SK-N-SH treated with all-trans-retinoic acid at 6 μM for 48 hours (cell line): Measurements from ENCODE around the gene TAGLN2.

Experiments used
- ATAC-seq: fragments of 200-7000 bp; cut with Tn5 transposase; 3 replicates; pipeline ENCODE4 v1.9.1; 2020; ENCODE audit warnings: mild to moderate bottlenecking, moderate library complexity
- ARNTL ChIP-seq: fragments of 450-650 bp; formaldehyde crosslinking; IDR thresholded peaks from 2 replicates; pipeline ENCODE4 v1.5.0; 2020; ENCODE audit warnings: low read depth, mild to moderate bottlenecking, moderate library complexity, borderline replicate concordance
- BACH2 ChIP-seq: fragments of 250-450 bp; sonication (Bioruptor Pico); IDR thresholded peaks from 2 replicates; pipeline ENCODE4 v1.9.0; 2021; ENCODE audit warnings: mild to moderate bottlenecking, borderline replicate concordance
- CREB5 ChIP-seq: fragments of 250-450 bp; sonication (Bioruptor Pico); IDR thresholded peaks from 2 replicates; pipeline ENCODE4 v1.5.1; 2020; ENCODE audit warnings: low read depth, mild to moderate bottlenecking, moderate library complexity
- CSDC2 ChIP-seq: fragments of 250-450 bp; sonication (Bioruptor Pico); IDR thresholded peaks from 2 replicates; pipeline ENCODE4 v1.5.0; 2020; ENCODE audit warnings: mild to moderate bottlenecking, moderate library complexity
- ESRRG ChIP-seq: fragments of 250-450 bp; sonication (Bioruptor Pico); IDR thresholded peaks from 2 replicates; pipeline ENCODE4 v1.6.1; 2021; ENCODE audit warnings: mild to moderate bottlenecking
- GLIS3 ChIP-seq: fragments of 250-450 bp; sonication (Bioruptor Pico); IDR thresholded peaks from 2 replicates; pipeline ENCODE4 v1.5.0; 2020; ENCODE audit warnings: mild to moderate bottlenecking, moderate library complexity
- ISL1 ChIP-seq: fragments of 250-450 bp; sonication (Bioruptor Pico); IDR thresholded peaks from 2 replicates; pipeline ENCODE4 v2.1.2; 2022; ENCODE audit warnings: mild to moderate bottlenecking, moderate library complexity
- OSR1 ChIP-seq: fragments of 250-450 bp; sonication (Bioruptor Pico); IDR thresholded peaks from 2 replicates; pipeline ENCODE4 v1.8.0; 2022; ENCODE audit warnings: moderate library complexity, mild to moderate bottlenecking, inconsistent platforms
- PATZ1 ChIP-seq: fragments of 250-450 bp; sonication (Bioruptor Pico); IDR thresholded peaks from 2 replicates; pipeline ENCODE4 v1.8.0; 2020; ENCODE audit warnings: mild to moderate bottlenecking, moderate library complexity, borderline replicate concordance
- PPARA ChIP-seq: fragments of 250-450 bp; sonication (Bioruptor Pico); IDR thresholded peaks from 2 replicates; pipeline ENCODE4 v1.5.0; 2020; ENCODE audit warnings: mild to moderate bottlenecking, borderline replicate concordance
- RARB ChIP-seq: fragments of 250-450 bp; sonication (Bioruptor Pico); IDR thresholded peaks from 2 replicates; pipeline ENCODE4 v1.8.0; 2021; ENCODE audit warnings: mild to moderate bottlenecking, moderate library complexity
- SNAI2 ChIP-seq: fragments of 250-450 bp; sonication (Bioruptor Pico); IDR thresholded peaks from 2 replicates; pipeline ENCODE4 v1.5.0; 2020; ENCODE audit warnings: mild to moderate bottlenecking, moderate library complexity
- TCF4 ChIP-seq: fragments of 250-450 bp; sonication (Bioruptor Pico); IDR thresholded peaks from 2 replicates; pipeline ENCODE4 v1.8.0; 2021; ENCODE audit warnings: mild to moderate bottlenecking, moderate library complexity, borderline replicate concordance
- TOX ChIP-seq: fragments of 250-450 bp; sonication (Bioruptor Pico); IDR thresholded peaks from 2 replicates; pipeline ENCODE4 v1.8.0; 2021; ENCODE audit warnings: mild to moderate bottlenecking, moderate library complexity, borderline replicate concordance
- TSHZ2 ChIP-seq: fragments of 250-450 bp; sonication (Bioruptor Pico); IDR thresholded peaks from 2 replicates; pipeline ENCODE4 v1.5.0; 2020; ENCODE audit warnings: mild to moderate bottlenecking, moderate library complexity
- ZC3H10 ChIP-seq: fragments of 250-450 bp; sonication (Bioruptor Pico); IDR thresholded peaks from 2 replicates; pipeline ENCODE4 v1.5.1; 2021; ENCODE audit warnings: mild to moderate bottlenecking, moderate library complexity
- ZFP3 ChIP-seq: fragments of 250-450 bp; sonication (Bioruptor Pico); IDR thresholded peaks from 2 replicates; pipeline ENCODE4 v1.5.0; 2020; ENCODE audit warnings: mild to moderate bottlenecking, moderate library complexity
- ZFP30 ChIP-seq: fragments of 450-650 bp; formaldehyde crosslinking; IDR thresholded peaks from 2 replicates; pipeline ENCODE4 v1.5.0; 2022; ENCODE audit warnings: mild to moderate bottlenecking, moderate library complexity
- ZNF565 ChIP-seq: fragments of 450-650 bp; formaldehyde crosslinking; conservative IDR thresholded peaks from 2 replicates; pipeline ENCODE4 v1.5.0; 2020; ENCODE audit warnings: low read depth, mild to moderate bottlenecking, moderate library complexity
- ZNF70 ChIP-seq: fragments of 450-650 bp; formaldehyde crosslinking; IDR thresholded peaks from 2 replicates; pipeline ENCODE4 v1.5.0; 2020; ENCODE audit warnings: mild to moderate bottlenecking, moderate library complexity
- ZNF8 ChIP-seq: fragments of 450-650 bp; formaldehyde crosslinking; IDR thresholded peaks from 2 replicates; pipeline ENCODE4 v1.5.0; 2020; ENCODE audit warnings: mild to moderate bottlenecking, moderate library complexity
- TF ChIP-seq, protein P1 (sequence below): fragments of 250-450 bp; sonication (Bioruptor Pico); IDR thresholded peaks from 2 replicates; pipeline ENCODE4 v1.8.0; 2021; ENCODE audit warnings: low read depth, mild to moderate bottlenecking, moderate library complexity, borderline replicate concordance
- TF ChIP-seq, protein P2 (sequence below): fragments of 250-450 bp; sonication (Bioruptor Pico); IDR thresholded peaks from 2 replicates; pipeline ENCODE4 v1.5.1; 2021; ENCODE audit warnings: mild to moderate bottlenecking, moderate library complexity

Gene TAGLN2

GRCh38 chr1:159952932-159953331 is 27.6 kb upstream of the TAGLN2 start (continued):
- TF ChIP-seq, protein P1, sequence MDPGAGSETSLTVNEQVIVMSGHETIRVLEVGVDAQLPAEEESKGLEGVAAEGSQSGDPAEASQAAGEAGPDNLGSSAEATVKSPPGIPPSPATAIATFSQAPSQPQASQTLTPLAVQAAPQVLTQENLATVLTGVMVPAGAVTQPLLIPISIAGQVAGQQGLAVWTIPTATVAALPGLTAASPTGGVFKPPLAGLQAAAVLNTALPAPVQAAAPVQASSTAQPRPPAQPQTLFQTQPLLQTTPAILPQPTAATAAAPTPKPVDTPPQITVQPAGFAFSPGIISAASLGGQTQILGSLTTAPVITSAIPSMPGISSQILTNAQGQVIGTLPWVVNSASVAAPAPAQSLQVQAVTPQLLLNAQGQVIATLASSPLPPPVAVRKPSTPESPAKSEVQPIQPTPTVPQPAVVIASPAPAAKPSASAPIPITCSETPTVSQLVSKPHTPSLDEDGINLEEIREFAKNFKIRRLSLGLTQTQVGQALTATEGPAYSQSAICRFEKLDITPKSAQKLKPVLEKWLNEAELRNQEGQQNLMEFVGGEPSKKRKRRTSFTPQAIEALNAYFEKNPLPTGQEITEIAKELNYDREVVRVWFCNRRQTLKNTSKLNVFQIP: no peak
- no peak for TF ChIP-seq ZNF565

DNA sequence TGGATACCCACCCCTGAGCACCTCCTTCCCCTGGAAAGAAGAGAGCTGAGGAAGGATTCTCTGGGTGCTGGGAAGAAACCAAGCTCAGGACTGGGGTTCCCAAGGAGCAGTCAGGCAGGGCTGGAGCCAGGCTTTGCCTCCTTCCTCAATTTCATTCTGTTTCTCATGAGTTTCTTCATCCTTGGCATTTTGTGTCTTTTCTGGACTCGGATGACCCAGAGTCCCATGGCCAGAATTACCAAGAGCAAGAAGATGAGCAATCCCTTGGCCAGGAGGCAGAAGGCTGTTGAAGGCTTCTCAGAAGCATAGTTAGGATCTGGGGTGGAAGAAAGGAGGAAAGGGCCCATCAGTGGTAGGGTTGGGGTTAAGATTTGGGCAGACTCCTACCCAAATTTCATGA is 26.2 kb upstream of the TAGLN2 start:
- ATAC-seq: no peak
- no peak for TF ChIP-seq BACH2 (CRISPR knock-in tag)
- no peak for TF ChIP-seq OSR1
- TF ChIP-seq SNAI2 (CRISPR knock-in tag): no peak
- TF ChIP-seq RARB (CRISPR knock-in tag): no peak
- TF ChIP-seq PPARA (CRISPR knock-in tag): no peak
- TF ChIP-seq ZFP30 (CRISPR knock-in tag): no peak
- no peak for TF ChIP-seq GLIS3 (CRISPR knock-in tag)
- no peak for TF ChIP-seq ZNF8
- TF ChIP-seq ESRRG (CRISPR knock-in tag): no peak
- TF ChIP-seq TCF4 (CRISPR knock-in tag): no peak
- TF ChIP-seq CREB5: no peak
- TF ChIP-seq ISL1 (CRISPR knock-in tag): no peak
- no peak for TF ChIP-seq ZNF565
- TF ChIP-seq ZNF70 (CRISPR knock-in tag): no peak
- TF ChIP-seq CSDC2 (CRISPR knock-in tag): no peak
- TF ChIP-seq, protein P2, sequence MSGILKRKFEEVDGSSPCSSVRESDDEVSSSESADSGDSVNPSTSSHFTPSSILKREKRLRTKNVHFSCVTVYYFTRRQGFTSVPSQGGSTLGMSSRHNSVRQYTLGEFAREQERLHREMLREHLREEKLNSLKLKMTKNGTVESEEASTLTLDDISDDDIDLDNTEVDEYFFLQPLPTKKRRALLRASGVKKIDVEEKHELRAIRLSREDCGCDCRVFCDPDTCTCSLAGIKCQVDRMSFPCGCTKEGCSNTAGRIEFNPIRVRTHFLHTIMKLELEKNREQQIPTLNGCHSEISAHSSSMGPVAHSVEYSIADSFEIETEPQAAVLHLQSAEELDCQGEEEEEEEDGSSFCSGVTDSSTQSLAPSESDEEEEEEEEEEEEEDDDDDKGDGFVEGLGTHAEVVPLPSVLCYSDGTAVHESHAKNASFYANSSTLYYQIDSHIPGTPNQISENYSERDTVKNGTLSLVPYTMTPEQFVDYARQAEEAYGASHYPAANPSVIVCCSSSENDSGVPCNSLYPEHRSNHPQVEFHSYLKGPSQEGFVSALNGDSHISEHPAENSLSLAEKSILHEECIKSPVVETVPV (CRISPR knock-in tag): no peak
- TF ChIP-seq ARNTL (CRISPR knock-in tag): no peak
- TF ChIP-seq, all 23 proteins: peak for 0

DNA sequence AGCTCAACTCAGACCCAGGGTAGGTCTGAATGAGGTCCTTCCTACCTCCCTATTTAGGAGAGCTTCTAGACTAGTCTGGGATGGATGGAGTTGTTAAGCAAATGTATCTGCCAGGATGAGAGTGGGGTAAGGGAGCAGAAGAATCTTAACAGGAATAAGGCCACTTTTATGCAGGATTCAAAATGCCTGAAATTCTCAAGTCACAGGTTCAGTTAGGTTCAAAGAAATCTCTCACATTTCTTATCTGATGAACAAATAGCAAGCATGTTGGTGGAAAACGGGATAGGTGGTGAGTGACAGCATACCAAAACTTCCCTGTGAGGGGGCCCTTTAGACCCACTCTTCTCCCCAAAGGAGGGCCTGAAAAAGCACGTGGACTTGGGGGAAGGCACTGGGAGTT is 25.7 kb upstream of the TAGLN2 start:
- ATAC-seq: no peak
- TF ChIP-seq, protein P2 (CRISPR knock-in tag): no peak
- TF ChIP-seq ZNF8: no peak
- TF ChIP-seq ZFP30 (CRISPR knock-in tag): no peak
- no peak for TF ChIP-seq ZFP3 (CRISPR knock-in tag)
- TF ChIP-seq CREB5: no peak
- no peak for TF ChIP-seq PATZ1
- no peak for TF ChIP-seq OSR1
- TF ChIP-seq TSHZ2: no peak
- TF ChIP-seq RARB (CRISPR knock-in tag): no peak
- TF ChIP-seq ZC3H10 (CRISPR knock-in tag): no peak
- no peak for TF ChIP-seq ARNTL (CRISPR knock-in tag)
- no peak for TF ChIP-seq TOX
